Brain microvascular endothelial cell (primary cell): ENCODE results near the gene GJA10.
"Not testable (repeated sequence)": the region's sequence is repeated elsewhere in the genome, so short reads cannot be mapped to it uniquely, and the experiment has no call there.

Experiments used
- DNase-seq: peaks from one replicate; pipeline ENCODE4 v3.0.0-alpha.2; 2020
- H3K27ac ChIP-seq: fragments of 250-450 bp; sonication (Bioruptor Pico); 2 replicates; pipeline ENCODE4 v1.5.1; 2020; ENCODE audit warnings: mild to moderate bottlenecking, moderate library complexity
- H3K27me3 ChIP-seq: fragments of 250-450 bp; sonication (Bioruptor Pico); replicated peaks from 2 replicates; pipeline ENCODE4 v1.5.1; 2020; ENCODE audit warnings: mild to moderate bottlenecking
- H3K36me3 ChIP-seq: fragments of 250-450 bp; sonication (Bioruptor Pico); replicated peaks from 2 replicates; pipeline ENCODE4 v1.5.1; 2020; ENCODE audit warnings: mild to moderate bottlenecking
- H3K4me3 ChIP-seq: 2 replicates; pipeline ENCODE4 v1.5.1; 2011; ENCODE audit warnings: low read depth, mild to moderate bottlenecking, control low read depth, low read length, moderate library complexity
- in situ Hi-C: cut with HindIII; loops from 2 replicates; pipeline ENCODE4 v1.10.0; 2017; ENCODE audit warnings: low sequenced_read_pairs, low pct_ligation_motif_present
- TF ChIP-seq, protein P1 (sequence below): IDR thresholded peaks from 2 replicates; pipeline ENCODE4 v1.5.1; 2011; ENCODE audit warnings: low read depth, mild to moderate bottlenecking, moderate library complexity, low read length, control low read depth, inconsistent platforms; ENCODE audit errors: missing control alignments

Gene GJA10

DNA sequence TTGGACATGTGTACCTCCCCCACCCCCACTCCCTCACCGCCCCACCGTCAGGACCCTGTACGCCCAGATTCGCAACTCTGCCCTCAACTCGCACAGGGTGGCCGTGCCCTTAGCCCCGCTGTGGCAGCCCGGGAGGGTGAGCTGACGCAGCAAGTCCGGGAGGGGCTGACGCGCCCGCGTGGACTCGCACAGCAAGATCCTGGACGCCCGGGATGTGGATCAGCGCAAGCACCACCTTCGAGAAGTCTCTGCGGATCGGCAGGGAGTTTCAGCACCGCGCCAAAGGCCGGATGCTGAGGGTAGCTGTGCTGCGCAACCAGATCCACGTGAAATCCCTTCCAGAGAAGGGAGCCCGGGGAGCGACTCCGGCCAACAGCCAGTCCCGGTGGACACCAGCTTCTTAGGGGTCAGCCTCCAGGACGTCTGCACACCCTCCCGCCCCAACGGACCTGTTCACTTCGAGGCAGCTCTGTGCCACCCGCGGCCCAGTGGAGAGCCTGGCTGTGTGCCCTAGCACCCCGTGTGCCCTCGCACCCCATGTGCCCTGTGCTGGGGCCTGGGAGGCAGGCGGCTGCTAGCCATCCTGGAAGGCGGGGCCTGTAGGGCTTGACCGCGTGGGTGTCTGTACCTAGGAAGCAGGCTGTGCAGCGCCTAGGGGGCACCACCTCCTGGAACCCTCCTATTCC lies 6.7 kb upstream of the GJA10 start:
- no peak for DNase-seq
- Histone ChIP-seq H3K27me3 (peaks cover 3% of the 10 kb centered on the region), H3K27ac (no peak overlapping the region), H3K36me3 (no peaks in the 10 kb centered on the region), H3K4me3 (peak overlapping the region; percentile 9)
- TF ChIP-seq, protein P1, sequence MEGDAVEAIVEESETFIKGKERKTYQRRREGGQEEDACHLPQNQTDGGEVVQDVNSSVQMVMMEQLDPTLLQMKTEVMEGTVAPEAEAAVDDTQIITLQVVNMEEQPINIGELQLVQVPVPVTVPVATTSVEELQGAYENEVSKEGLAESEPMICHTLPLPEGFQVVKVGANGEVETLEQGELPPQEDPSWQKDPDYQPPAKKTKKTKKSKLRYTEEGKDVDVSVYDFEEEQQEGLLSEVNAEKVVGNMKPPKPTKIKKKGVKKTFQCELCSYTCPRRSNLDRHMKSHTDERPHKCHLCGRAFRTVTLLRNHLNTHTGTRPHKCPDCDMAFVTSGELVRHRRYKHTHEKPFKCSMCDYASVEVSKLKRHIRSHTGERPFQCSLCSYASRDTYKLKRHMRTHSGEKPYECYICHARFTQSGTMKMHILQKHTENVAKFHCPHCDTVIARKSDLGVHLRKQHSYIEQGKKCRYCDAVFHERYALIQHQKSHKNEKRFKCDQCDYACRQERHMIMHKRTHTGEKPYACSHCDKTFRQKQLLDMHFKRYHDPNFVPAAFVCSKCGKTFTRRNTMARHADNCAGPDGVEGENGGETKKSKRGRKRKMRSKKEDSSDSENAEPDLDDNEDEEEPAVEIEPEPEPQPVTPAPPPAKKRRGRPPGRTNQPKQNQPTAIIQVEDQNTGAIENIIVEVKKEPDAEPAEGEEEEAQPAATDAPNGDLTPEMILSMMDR, result no peak
- in situ Hi-C loops, result no loop called here

DNA sequence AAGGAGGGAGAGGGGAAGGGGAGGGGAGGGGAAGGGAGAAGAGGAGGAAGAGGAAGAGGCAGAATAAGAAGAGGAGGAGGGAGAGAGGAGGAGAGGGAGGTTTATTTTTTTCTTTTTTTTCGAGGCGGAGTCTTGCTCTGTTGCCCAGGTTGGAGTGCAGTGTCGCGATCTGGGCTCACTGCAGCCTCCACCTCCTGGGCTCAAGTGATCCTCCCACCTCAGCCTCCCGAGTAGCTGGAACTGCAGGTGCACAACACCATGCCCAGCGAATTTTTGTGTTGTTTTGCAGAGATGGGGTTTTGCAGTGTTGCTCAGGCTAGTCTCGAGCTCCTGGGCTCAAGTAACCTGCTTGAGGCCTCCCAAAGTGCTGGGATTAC lies 6.1 kb upstream of the GJA10 start:
- in situ Hi-C loops, result no loop called here
- peaks cover 3% of the 10 kb centered on the region for H3K27me3 ChIP-seq
- no peak for DNase-seq
- H3K27ac ChIP-seq, result no peak overlapping the region
- no peaks in the 10 kb centered on the region for H3K36me3 ChIP-seq
- TF ChIP-seq, protein P1, result no peak
- no peak overlapping the region for H3K4me3 ChIP-seq

DNA sequence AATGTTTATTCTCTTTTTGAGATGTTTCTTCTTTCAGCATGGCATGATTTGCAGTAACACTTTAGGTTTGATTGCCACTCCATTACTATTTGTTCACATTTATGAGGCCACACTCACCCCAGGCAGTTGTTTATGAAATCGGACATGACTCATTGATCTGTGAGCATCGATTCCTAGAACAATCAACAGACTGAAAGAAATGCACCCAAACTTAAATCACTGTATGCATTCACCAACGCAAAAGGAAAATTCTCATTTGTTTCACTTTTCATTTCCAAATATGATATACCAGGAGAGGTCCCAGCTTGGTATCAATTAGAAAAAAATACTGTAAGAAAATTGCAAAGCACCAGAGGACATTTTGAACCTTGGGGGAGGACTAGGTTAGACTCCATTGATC lies 5.4 kb upstream of the GJA10 start:
- TF ChIP-seq, protein P1, result no peak
- DNase-seq, result no peak
- Histone ChIP-seq H3K36me3 (no peaks in the 10 kb centered on the region), H3K27me3 (peaks cover 3% of the 10 kb centered on the region), H3K27ac (no peak overlapping the region), H3K4me3 (no peak overlapping the region)
- in situ Hi-C loops, result no loop called here

DNA sequence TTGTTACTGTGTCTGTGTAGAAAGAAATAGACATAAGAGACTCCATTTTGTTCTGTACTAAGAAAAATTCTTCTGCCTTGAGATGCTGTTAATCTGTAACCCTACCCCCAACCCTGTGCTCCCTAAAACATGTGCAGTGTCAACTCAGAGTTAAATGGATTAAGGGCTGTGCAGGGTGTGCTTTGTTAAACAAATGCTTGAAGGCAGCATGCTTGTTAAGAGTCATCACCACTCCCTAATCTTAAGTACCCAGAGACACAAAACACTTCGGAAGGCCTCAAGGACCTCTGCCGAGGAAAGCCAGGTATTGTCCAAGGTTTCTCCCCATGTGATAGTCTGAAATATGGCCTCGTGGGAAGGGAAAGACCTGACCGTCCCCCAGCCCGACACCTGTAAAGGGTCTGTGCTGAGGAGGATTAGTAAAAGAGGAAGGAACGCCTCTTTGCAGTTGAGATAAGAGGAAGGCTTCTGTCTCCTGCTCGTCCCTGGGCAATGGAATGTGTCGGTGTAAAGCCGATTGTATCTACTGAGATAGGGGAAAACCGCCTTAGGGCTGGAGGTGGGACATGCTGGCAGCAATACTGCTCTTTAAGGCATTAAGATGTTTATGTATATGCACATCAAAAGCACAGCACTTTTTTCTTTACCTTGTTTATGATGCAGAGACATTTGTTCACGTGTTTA lies 3.3 kb upstream of the GJA10 start:
- H3K4me3 ChIP-seq, DNase-seq: not testable (repeated sequence)

DNA sequence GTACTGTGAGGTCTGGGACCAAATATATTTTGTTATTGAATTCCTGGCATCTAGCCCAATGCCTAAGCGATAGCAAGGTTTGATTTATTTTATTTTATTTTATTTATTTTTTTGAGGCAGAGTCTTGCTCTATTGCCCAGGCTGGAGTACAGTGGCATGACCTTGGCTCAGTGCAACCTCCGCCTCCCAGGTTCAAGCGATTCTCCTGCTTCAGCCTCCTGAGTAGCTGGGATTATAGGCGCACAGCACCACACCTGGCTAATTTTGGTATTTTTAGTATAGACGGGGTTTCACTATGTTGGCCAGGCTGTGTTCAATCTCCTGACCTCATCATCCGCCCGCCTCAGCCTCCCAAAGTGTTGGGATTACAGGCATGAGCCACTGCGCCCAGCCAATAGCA lies 1.7 kb upstream of the GJA10 start:
- H3K36me3 ChIP-seq, H3K27me3 ChIP-seq, DNase-seq, H3K27ac ChIP-seq, H3K4me3 ChIP-seq, in situ Hi-C loops: not testable (repeated sequence)

More for the DNA sequence above, 3.3 kb upstream of the GJA10 start:
- H3K27ac ChIP-seq, in situ Hi-C loops, H3K27me3 ChIP-seq, H3K36me3 ChIP-seq: not testable (repeated sequence)

DNA sequence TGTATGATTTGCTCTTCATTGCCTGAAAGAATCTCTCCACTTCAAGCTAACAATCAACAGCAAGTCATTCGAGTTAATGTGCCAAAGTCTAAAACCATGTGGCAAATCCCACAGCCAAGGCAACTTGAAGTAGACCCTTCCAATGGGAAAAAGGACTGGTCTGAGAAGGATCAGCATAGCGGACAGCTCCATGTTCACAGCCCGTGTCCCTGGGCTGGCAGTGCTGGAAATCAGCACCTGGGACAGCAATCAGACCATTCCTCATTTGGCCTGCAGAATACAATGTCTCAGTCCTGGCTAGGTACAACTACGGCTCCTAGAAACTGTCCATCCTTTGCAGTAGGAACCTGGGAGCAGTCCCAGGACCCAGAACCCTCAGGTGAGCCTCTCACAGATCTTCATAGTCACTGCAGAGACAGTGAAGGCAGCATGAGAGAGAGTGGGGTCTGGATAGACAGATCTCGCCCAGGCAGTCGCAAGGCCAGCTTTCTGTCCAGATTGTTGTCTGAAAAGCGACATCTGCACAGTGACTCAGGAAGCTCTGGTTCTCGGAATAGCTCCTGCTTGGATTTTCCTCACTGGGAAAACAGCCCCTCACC lies 1.1 kb downstream of the GJA10 start:
- Histone ChIP-seq H3K27ac (no peak overlapping the region), H3K27me3 (peaks cover 3% of the 10 kb centered on the region), H3K36me3 (no peaks in the 10 kb centered on the region), H3K4me3 (no peak overlapping the region)
- TF ChIP-seq, protein P1, result no peak
- DNase-seq, result peak; percentile 76
- in situ Hi-C loops, result no loop called here

DNA sequence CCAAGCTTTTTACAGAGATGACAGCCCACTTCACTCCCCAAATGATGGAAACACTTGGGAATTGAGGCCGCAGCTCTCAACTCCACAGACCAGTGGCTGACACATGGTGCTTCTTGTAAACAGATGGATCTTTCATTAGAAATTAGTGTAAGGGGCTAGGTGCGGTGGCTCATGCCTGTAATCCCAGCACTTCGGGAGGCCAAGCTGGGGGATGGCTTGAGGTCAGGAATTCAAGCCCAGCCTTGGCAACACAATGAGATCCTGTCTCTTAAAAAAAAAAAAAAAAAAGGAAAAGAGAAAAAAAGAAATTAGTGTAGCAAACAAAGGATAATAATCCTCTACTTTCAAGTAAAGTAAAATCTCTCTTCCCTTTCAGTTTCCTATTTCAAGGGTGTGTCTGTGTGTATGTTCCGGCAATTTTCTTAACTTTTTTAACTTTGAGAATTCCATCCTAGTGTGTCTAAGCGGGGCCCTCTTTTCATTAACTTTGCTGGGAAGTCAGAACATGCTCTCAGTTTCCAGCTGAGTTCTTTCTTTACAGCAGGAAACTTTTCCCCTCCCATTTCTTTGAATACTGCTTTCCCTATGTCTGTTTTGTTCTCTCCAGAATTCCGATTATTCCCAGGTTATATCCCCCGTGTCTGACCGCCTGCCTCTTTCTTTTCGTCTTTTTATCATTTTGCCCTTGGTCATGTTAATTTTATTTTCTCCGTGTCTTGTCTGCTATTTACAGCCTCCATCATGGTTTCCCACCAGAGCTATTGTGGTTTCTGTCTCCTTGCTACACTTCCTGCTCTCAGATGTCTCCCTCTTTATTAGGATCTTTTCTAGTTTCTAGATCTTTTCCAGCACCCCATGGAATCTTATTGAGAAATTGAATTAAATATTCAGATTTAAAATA lies 16.0 kb downstream of the GJA10 start:
- H3K4me3 ChIP-seq, H3K36me3 ChIP-seq, H3K27me3 ChIP-seq, in situ Hi-C loops, H3K27ac ChIP-seq, DNase-seq: not testable (repeated sequence)
